ENCODE measurements around the gene FCRL6.

Gene FCRL6

GRCh38 chr1:159802111-159802510, at the start of gene FCRL6:
Gene FCRL6 (plus strand): TSS chr1:159802360. CDS start chr1:159802425, 65 bp downstream.
- TF ChIP-seq CTCF (conservative IDR thresholded peaks at IDR 0.05) (no peak), ZFX (IDR thresholded peaks at IDR 0.05) (no peak)
- H3K27ac ChIP-seq = no peak within 1 kb of the TSS

GRCh38 chr1:159753386-159753785, 48.8 kb upstream of the FCRL6 start:
- H3K27ac ChIP-seq = no peak overlapping the region
- TF ChIP-seq CTCF (conservative IDR thresholded peaks at IDR 0.05) (no peak), ZFX (IDR thresholded peaks at IDR 0.05) (no peak)

GRCh38 chr1:159755451-159756007, 46.6 kb upstream of the FCRL6 start:
- no peak for TF ChIP-seq ZFX (IDR thresholded peaks at IDR 0.05)
- no peak overlapping the region for H3K27ac ChIP-seq

GRCh38 chr1:159756397-159756796, 45.8 kb upstream of the FCRL6 start:
- TF ChIP-seq ZFX (IDR thresholded peaks at IDR 0.05) = no peak
- no peak for TF ChIP-seq CTCF (conservative IDR thresholded peaks at IDR 0.05)
- H3K27ac ChIP-seq = no peak overlapping the region

GRCh38 chr1:159763686-159764085, 38.5 kb upstream of the FCRL6 start:
- H3K27ac ChIP-seq = no peak overlapping the region
- TF ChIP-seq ZFX (IDR thresholded peaks at IDR 0.05) (no peak), CTCF (conservative IDR thresholded peaks at IDR 0.05) (no peak)

- no peak for TF ChIP-seq CTCF (conservative IDR thresholded peaks at IDR 0.05)
- TF ChIP-seq ZFX (IDR thresholded peaks at IDR 0.05) = no peak
- no peak overlapping the region for H3K27ac ChIP-seq
Measured at GRCh38 chr1:159765806-159766205, 36.4 kb upstream of the FCRL6 start.

GRCh38 chr1:159771127-159771895, 30.8 kb upstream of the FCRL6 start:
- TF ChIP-seq ZFX (IDR thresholded peaks at IDR 0.05) (no peak), CTCF (conservative IDR thresholded peaks at IDR 0.05) (no peak)
- no peak overlapping the region for H3K27ac ChIP-seq

GRCh38 chr1:159774465-159774864, 27.7 kb upstream of the FCRL6 start:
- H3K27ac ChIP-seq = no peak overlapping the region
- no peak for TF ChIP-seq CTCF (conservative IDR thresholded peaks at IDR 0.05)
- TF ChIP-seq ZFX (IDR thresholded peaks at IDR 0.05) = no peak
